Heart right ventricle (tissue), 16 donors: ENCODE results near the gene KRT27. TPM values are rescaled to one million over a fixed set of nuclear protein-coding genes. Genes with fewer than 3 reads are reported as not detected.

Experiments used
- ATAC-seq, 8 donors: fragments of 200-7000 bp; cut with Tn5 transposase; one replicate each; pipeline ENCODE4 v1.9.1; 2020; ENCODE audit warnings: mild to moderate bottlenecking in 8 of 8, moderate library complexity in 8 of 8, moderate number of reproducible peaks in 1 of 8
- DNase-seq, 2 donors: peaks; one replicate each; pipeline ENCODE4 v3.0.0-alpha.2; 2020
- H3K27ac ChIP-seq, 10 donors: fragments of 200-600 bp; sonication (generic) in 2 of 10; one replicate each; pipeline versions ENCODE4 v1.5.0 to v1.8.0; 2020 to 2022; ENCODE audit warnings: mild to moderate bottlenecking in 3 of 10
- H3K27me3 ChIP-seq, 7 donors: fragments of 200-600 bp; one replicate each; pipeline ENCODE4 v1.8.0; 2021 to 2022; ENCODE audit warnings: mild to moderate bottlenecking in 2 of 7
- H3K36me3 ChIP-seq, 9 donors: fragments of 200-600 bp; sonication (generic) in 1 of 9; one replicate each; pipeline versions ENCODE4 v1.5.0 to v1.8.0; 2020 to 2022; ENCODE audit warnings: mild to moderate bottlenecking in 2 of 9
- H3K4me1 ChIP-seq, 9 donors: fragments of 200-600 bp; sonication (generic) in 1 of 9; one replicate each; pipeline versions ENCODE4 v1.5.0 to v1.8.0; 2020 to 2022; ENCODE audit warnings: mild to moderate bottlenecking in 4 of 9
- H3K4me3 ChIP-seq, 10 donors: fragments of 200-600 bp; sonication (generic) in 2 of 10; one replicate each; pipeline versions ENCODE4 v1.5.0 to v1.8.0; 2020 to 2022; ENCODE audit warnings: mild to moderate bottlenecking in 7 of 10, moderate library complexity in 2 of 10
- H3K9me3 ChIP-seq, 11 donors: fragments of 200-600 bp in 10 of 11; sonication (generic) in 2 of 11; one replicate each; pipeline versions ENCODE4 v1.5.0 to v1.8.0; 2013 to 2022; ENCODE audit warnings: mild to moderate bottlenecking in 2 of 11, control low read depth in 1 of 11, moderate library complexity in 1 of 11
- WGBS, 2 donors: extraction: QIAGEN DNeasy Blood & Tissue Kit; methylation state at CpG; one replicate each; pipeline ENCODE4 v1.1.7; 2013; ENCODE audit warnings: inconsistent platforms in 1 of 2; 5-methylcytosine and 5-hydroxymethylcytosine counted together
- intact Hi-C, 10 donors: fragments of 100-400 bp; cut with DNase I; formaldehyde crosslinking; loops; one replicate each; pipeline versions ENCODE4 v1.11.1 to v1.14.2; 2022
- polyA plus RNA-seq, 2 donors: library from polyadenylated mRNA; stranded (reverse); fragments of 200-250 nt; gene quantifications; one replicate each; pipeline ENCODE4 v1.2.3, GENCODE V29; 2013
- total RNA-seq, 10 donors: library from RNA; stranded (reverse); fragmentation: NEBNext Ultra II Directional in 3 of 10; extraction: Animal tissue kit (Norgen Biotek cat#: 25700) in 3 of 10; gene quantifications; one replicate each; pipeline versions ENCODE4 v1.2.1 to v1.2.4, GENCODE V29; 2021 to 2023
- TF ChIP-seq, protein P1 (sequence below), 9 donors: fragments of 200-600 bp; sonication (generic) in 2 of 9; IDR thresholded peaks; one replicate each; pipeline versions ENCODE4 v1.5.0 to v1.8.0; 2021 to 2022; ENCODE audit warnings: antibody characterized with exemption in 9 of 9, mild to moderate bottlenecking in 5 of 9, moderate library complexity in 1 of 9
- donor health status: Arrhythmogenic right ventricular cardiomyopathy.
- donor health status: ischemic (EF 13 %, LVEDD 7.1; RV severe dilation, severe dysfunction).
- donor health status: healthy with polysubstance abuse.
- donor health status: DM: no; HTN: yes; CAD: no.
- donor health status: DM: no; HTN: no; CAD: no.
- donor health status: ischemic (EF 25% LVEDD 6.9; RV normal size, moderate dysfunction).
- donor health status: ischemic (EF 25% LVEDD 5.7; RV mildly dilated, moderate dysfunction).
- donor health status: healthy.
- donor health status: DM: yes; HTN: yes; CAD: no.
- donor health status: Ischemic cardiomyopathy.
- donor health status: ischemic (EF 35%, LVEDD 5.7; RV mildly dilated, moderate dysfunction).
- donor health status: nonischemic (EF 11% LVEDD 7.7; RV severe dilation, severe dysfunction).
- donor health status: DM: yes; HTN: yes; CAD: no.
- donor health status: PGD.
- donor health status: ischemic (EF 29% LVEDD 5.4; RV normal size, mild dysfunction).
- donor health status: nonischemic (EF 23%, LVEDD 6.1; RV moderate dilation, normal function).

The KRT27 gene
- total and polyA plus RNA-seq, 12 donors = 0.21 TPM; not detected in 11

GRCh38 chr17:40765657-40766056 is 16.7 kb downstream of the KRT27 start:
- intact Hi-C loops = loop anchor here in 1 of 10 donors (10.0 kb wide), 1 partner anchor 59 kb away; the partner anchor contains the start of gene KRT10
- no peak for ATAC-seq
- no peaks in the 10 kb centered on the region for H3K4me1 ChIP-seq
- 84 to 85% methylated on average over 2 of the region's 2 CpGs for WGBS, 2 donors
- peaks cover 0 to 11% (median 8%) of the 10 kb centered on the region in 7 donors for H3K27me3 ChIP-seq
- H3K27ac ChIP-seq = no peak overlapping the region
- H3K4me3 ChIP-seq = no peak overlapping the region
- TF ChIP-seq, protein P1, sequence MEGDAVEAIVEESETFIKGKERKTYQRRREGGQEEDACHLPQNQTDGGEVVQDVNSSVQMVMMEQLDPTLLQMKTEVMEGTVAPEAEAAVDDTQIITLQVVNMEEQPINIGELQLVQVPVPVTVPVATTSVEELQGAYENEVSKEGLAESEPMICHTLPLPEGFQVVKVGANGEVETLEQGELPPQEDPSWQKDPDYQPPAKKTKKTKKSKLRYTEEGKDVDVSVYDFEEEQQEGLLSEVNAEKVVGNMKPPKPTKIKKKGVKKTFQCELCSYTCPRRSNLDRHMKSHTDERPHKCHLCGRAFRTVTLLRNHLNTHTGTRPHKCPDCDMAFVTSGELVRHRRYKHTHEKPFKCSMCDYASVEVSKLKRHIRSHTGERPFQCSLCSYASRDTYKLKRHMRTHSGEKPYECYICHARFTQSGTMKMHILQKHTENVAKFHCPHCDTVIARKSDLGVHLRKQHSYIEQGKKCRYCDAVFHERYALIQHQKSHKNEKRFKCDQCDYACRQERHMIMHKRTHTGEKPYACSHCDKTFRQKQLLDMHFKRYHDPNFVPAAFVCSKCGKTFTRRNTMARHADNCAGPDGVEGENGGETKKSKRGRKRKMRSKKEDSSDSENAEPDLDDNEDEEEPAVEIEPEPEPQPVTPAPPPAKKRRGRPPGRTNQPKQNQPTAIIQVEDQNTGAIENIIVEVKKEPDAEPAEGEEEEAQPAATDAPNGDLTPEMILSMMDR (IDR thresholded peaks at IDR 0.05) = no peak
- no peaks in the 10 kb centered on the region for H3K36me3 ChIP-seq
- DNase-seq = no peak
- H3K9me3 ChIP-seq = peaks cover 0 to 39% (median 14%) of the 10 kb centered on the region in 11 donors

DNA sequence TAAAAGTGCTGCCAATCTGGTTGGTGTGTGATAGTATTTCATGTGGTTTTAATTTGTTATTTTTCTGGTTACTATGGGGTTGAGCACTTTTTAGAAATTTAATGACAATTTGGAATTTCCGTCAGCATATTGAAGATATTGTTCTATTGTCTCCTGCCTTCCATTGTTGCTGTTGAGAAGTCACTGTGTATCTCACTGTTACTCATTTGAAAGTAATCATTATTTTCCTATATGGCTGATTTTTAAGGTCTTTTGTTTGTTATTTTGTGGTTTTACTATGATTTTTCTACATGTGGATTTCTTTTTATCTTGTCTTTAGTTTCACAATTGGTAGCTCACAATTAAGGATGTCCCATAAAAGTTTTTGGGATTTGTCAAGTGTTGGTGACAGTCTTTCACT is 18.6 kb downstream of the KRT27 start:
- 78 to 85% methylated on average over 1 of the region's 1 CpG for WGBS, 2 donors
- TF ChIP-seq, protein P1 (IDR thresholded peaks at IDR 0.05) = no peak
- H3K27ac ChIP-seq = no peak overlapping the region
- peaks cover 0 to 12% (median 0%) of the 10 kb centered on the region in 7 donors for H3K27me3 ChIP-seq
- H3K4me1 ChIP-seq = no peaks in the 10 kb centered on the region
- no peak for DNase-seq
- no peaks in the 10 kb centered on the region for H3K36me3 ChIP-seq
- H3K9me3 ChIP-seq = peaks cover 0 to 58% (median 20%) of the 10 kb centered on the region in 11 donors
- H3K4me3 ChIP-seq = no peak overlapping the region
- no peak for ATAC-seq
- intact Hi-C loops = loop anchor here in 1 of 10 donors (10.0 kb wide), 1 partner anchor 61 kb away; the partner anchor contains the start of gene KRT10

GRCh38 chr17:40760105-40761016 is 22.0 kb downstream of the KRT27 start:
- H3K36me3 ChIP-seq = no peaks in the 10 kb centered on the region
- peaks cover 0 to 80% (median 22%) of the 10 kb centered on the region in 11 donors for H3K9me3 ChIP-seq
- intact Hi-C loops = loop anchor here in 1 of 10 donors (10.0 kb wide), 1 partner anchor 64 kb away; the partner anchor contains the start of gene KRT10
- H3K4me3 ChIP-seq = no peak overlapping the region
- no peak overlapping the region for H3K27ac ChIP-seq
- peaks cover 0 to 10% (median 0%) of the 10 kb centered on the region in 7 donors for H3K27me3 ChIP-seq
- H3K4me1 ChIP-seq = no peaks in the 10 kb centered on the region
- 14 to 29% methylated on average over 1 of the region's 1 CpG for WGBS, 2 donors
- TF ChIP-seq, protein P1 (IDR thresholded peaks at IDR 0.05) = no peak
- DNase-seq (no peak), ATAC-seq (no peak)

DNA sequence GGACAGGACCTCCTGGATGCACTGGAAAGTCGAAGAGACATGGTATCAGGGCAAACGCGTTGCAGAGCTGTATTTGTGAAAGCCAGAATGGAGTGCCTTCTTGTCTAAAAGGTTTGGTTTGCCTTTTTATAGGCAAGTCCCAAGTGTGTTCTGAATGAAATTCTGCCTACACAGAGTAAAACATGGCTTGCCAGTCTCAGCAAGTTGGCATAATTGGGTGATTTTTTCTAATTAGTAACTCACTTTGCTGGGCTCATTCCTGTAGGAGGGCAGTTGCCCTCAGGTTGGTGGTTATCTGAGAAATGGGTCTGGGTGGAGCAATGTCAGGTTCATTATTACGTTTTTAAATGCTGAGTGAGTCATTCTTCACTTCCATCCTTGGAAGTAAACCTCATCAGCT is 27.1 kb downstream of the KRT27 start, which contains the start of gene KRT25:
KRT25 (minus strand) TSS at position 101 of the 400 bp plus-strand sequence; CDS start at position 41, 60 bp downstream.
- no peak for DNase-seq

More for the DNA sequence above, 27.1 kb downstream of the KRT27 start, which contains the start of gene KRT25:
- peaks cover 0 to 37% (median 8%) of the 10 kb centered on the region in 11 donors for H3K9me3 ChIP-seq
- intact Hi-C loops = no loop called here
- ATAC-seq = no peak
- no peaks in the 10 kb centered on the region for H3K36me3 ChIP-seq
- H3K27ac ChIP-seq = no peak within 1 kb of the TSS
- peaks cover 0 to 35% (median 0%) of the 10 kb centered on the region in 7 donors for H3K27me3 ChIP-seq
- WGBS, 2 donors = 69 to 74% methylated on average over 4 of the region's 4 CpGs
- no peak within 1 kb of the TSS for H3K4me3 ChIP-seq
- H3K4me1 ChIP-seq = no peaks in the 10 kb centered on the region
- TF ChIP-seq, protein P1 (IDR thresholded peaks at IDR 0.05) = no peak
